Hematopoietic multipotent progenitor cell (in vitro differentiated cells): ENCODE measurements around the gene GATA2. TPM values are rescaled to one million over a fixed set of nuclear protein-coding genes. Genes with fewer than 3 reads are reported as not detected.

Experiments
- DNase-seq, 3 donors: peaks; one replicate each; pipeline ENCODE4 v3.0.0-alpha.2; 2011 to 2015; ENCODE audit warnings: low read depth in 2 of 3, low spot score in 2 of 3
- total RNA-seq: library from RNA; depleted of rRNA; stranded (reverse); fragments of >200 nt; gene quantifications from one replicate; pipeline ENCODE4 v1.2.3, GENCODE V29; 2012

GATA2 gene
- total RNA-seq, 1 donor, result 211 TPM

DNA sequence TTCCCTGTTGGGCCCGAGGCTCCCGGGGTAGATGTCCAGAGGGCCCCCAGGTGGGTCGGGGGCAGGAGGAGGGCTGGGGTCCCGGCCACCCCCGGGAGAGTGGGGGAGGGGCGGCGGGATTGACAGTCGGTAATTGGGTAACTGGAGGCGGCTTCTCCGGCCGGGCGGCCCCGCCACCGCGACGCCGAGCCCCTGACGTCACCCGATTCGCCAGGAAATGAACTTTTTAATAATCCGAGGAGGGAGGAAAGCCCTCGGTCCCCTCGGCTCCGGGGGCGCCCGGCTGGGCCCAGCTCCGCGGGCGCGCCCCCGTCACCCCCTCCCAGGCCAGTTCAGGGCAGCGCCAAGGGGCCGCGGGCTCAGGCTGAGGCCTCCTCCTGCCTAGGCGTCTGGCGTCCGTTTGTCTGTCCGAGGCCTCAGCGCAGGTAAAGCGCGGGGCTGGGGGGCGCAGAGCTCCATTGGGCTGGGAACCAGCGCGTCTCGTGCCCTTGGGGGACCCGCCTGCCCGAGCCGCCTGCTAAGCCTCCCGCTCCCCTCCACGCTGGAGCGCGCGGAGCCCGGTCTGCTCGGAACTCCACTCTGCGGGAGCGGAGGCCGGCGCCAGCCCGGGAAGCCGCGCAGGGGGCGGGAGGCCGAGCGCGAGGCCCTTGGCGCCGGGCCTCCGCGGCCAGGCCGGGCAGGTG lies 3.9 kb downstream of the GATA2 start:
- peak in 2 of 3 donors; percentile 77 to 79 for DNase-seq

DNA sequence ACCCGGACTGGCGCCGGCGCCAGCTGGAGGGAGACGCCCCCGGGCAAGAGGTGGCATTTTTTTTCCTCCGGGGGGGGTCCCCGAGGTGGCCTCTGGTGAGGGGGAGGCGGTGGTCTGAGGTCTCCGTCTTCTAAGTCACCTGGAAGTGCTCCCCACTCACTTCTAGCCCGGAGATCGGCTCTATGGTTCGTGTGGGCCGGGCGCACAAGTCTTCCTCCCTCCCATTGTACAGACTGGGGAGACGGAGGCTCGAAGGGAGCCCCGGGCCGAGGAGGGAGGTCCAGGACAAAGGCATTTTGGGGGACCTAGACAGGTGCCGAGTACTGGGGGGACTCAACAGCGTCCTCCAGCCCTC lies 4.4 kb downstream of the GATA2 start:
- no peak for DNase-seq

DNA sequence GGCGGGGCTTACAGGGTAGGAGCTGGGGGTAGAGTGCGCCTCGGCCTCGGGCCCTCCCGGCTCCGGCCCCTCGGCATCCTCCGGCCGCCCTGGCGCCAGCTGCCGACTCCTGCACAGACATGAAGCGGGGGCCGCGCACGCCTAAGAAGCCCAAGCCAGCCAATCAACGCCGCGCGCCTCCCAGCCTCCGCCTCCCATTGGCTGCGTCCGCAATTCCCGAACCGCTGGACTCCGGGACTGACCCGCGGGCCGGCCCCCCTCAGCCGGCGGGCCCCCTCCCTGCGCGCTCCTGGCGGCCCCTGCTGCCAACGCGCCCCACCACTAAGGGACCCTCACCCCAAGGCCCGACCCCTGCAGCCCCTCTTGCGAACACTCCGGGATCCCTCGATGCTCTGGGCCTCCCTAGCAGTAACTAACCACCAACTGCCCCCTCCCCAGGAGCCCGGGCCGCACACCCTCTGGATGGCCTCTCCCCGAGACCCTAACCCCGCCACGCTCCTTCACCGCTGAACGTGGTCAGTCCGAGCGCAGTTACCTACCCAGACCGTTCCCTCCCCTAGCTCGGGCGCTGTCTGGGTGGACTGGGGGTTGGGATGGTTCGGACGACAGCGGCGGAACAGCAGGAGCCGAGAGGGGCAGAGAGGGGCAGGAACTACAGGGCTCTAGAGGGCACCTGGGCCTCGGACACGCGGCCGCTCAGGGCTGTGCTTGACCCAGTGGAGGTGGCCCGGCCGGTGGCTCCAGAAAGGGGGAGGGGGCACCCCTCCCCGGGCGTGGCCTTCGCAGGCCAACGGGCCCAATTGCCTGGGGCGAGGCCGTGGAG lies 5.0 kb downstream of the GATA2 start:
- DNase-seq, result peak in 2 of 3 donors; percentile 70 to 73

DNA sequence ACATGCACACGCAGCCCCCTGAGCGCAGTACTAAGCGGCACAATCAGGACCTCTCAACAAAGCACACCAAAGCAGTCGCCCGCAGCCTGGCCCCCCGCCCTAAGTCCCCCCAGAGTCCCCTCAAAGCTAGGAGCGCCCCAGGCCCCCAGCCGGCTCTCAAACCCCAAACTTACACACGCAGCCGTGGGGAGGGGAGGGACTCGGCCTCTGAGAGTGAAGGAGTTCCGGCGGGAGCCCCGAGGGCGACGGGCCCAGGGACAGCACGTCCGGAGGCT lies 5.5 kb downstream of the GATA2 start:
- no peak for DNase-seq

GRCh38 chr3:128486681-128487537 lies 6.1 kb downstream of the GATA2 start:
- no peak for DNase-seq

- DNase-seq, result no peak
These were observed 6.8 kb downstream of the GATA2 start for GRCh38 chr3:128486205-128486628.

DNA sequence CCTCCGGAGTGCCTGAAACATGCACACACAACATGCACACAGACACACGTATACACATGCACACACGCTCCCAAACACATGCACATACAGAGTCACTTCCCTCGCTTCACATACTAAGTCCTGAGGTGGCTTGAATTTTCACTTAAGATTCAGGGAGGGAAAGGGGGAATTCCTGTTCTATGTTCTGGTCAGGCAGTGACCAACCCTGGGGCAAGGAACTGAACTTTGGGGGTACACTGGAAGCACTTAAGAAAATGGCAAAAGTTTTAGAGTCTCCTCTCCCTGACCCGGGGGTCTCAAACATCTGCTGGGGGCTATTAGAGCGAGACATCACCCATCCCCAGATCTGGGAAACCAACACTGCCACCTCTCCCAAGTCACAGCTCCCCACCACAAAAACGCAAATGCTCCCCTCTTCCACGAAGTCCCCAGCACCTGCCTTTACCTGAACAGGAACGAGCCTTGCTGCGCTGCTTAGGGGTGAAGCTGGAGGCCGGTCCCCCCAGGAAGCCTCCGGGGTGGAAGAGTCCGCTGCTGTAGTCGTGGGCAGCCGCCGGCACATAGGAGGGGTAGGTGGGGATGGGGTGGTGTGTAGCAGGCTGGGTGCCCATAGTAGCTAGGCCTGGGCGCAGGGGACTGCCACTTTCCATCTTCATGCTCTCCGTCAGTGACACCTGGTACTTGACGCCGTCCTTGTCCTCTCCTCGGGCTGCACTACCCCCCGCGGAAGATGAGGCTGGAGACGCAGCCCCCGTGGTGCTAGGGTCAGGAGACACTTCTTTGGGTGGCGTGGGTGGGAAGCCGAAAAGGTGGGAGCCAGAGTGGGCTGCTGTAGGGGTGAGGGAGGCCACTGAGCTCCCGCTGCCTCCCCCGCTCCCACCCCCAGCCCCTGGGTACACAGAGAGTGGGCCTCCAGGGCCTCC lies 7.5 kb downstream of the GATA2 start:
- no peak for DNase-seq

DNA sequence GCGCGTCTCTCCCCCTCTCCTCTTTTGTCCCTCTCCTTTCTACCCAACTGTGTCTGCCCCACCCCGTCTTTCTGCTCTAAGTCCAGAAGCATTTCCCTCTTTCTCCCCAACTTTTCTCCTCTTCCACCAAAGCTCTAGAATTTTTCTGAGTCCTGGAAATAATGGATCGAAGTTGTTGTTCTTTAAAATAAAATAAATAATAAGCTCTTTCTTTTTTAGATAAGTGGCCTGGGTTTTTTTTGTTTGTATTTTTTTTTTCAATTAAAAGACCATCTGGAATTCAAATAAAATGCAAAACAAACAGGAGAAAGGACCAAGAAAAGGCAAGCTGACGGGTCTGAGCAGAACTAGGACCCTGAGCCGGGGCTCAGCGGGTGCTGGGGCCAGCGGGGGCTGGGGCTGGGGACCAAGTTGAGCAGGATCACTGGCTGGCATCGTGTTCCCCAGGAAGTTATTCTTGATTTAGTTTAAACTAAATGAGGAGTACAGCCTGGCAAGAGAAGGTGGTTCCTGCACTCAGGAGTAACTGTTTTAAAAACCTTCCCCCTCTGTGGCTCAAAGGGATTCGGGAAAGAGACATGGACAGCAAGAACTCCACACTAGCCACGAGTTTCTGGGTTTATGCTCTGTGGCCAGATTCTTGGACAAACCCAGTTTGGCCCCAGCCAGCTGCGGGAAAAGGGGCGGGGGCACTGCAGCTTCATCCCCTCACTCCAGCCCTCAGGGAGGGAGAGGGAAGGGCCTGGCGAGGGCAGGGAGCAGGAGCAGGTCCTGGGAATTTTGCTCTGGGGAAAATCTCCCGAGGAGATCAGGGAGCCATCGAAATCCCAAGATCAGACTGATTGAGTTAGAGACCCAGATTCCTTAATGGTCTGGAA lies 8.4 kb downstream of the GATA2 start:
- DNase-seq, result no peak

GRCh38 chr3:128483657-128484403 lies 9.2 kb downstream of the GATA2 start:
- no peak for DNase-seq

- peak in 2 of 3 donors; percentile 97 to 99 for DNase-seq
These were observed 10.0 kb downstream of the GATA2 start for GRCh38 chr3:128482666-128483656.

- no peak for DNase-seq
These were observed 10.8 kb downstream of the GATA2 start for GRCh38 chr3:128482175-128482574.

- no peak for DNase-seq
These were observed 11.5 kb downstream of the GATA2 start for GRCh38 chr3:128481438-128481942.

DNA sequence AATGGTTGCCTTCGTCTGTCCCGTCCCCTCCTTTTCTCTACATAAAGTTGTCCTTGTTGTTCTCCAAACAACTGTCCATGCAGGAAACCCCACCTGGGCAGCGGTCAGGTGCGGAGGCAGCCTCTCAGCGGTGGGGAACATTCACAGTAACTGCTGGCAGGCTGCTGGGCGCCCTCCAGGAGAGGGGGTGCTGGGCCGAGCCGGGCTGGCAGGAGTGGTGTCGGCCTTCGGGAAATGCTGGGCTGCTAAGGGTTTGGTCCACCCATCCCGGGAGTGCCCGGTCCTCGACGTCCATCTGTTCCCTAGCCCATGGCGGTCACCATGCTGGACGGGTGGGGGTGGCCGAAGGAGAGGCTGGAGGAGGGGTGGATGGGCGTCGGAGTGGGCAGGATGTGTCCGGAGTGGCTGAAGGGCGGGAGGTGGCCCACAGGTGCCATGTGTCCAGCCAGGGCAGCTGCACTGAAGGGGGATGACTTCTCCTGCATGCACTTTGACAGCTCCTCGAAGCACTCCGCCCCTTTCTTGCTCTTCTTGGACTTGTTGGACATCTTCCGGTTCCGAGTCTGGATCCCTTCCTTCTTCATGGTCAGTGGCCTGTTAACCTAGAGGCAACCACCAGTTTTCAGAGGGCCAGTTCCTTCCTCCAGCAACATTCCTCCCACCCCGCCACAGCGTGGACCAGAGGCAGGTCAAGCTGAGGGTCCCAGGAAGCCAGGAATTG lies 12.1 kb downstream of the GATA2 start:
- no peak for DNase-seq

DNA sequence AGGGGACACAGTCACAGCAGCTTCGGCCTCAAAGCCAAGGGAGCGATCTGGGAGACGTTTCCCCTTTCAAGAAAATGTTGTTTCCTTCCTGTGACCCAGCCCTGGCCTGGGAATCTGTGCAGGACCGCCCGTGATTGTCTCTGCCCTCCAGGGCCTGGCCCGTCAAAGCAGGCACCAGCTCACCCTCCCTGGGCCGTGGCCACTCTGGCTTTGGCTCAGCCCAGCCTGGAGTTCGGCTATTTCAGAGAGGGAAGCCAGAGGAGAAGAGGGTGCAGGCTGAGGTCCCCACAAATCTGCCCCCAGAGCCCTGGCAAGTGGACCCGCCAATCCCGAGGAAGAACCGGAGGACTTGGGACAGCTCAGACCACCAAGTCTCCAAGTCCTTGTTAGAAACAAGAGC lies 12.7 kb downstream of the GATA2 start:
- DNase-seq, result no peak

DNA sequence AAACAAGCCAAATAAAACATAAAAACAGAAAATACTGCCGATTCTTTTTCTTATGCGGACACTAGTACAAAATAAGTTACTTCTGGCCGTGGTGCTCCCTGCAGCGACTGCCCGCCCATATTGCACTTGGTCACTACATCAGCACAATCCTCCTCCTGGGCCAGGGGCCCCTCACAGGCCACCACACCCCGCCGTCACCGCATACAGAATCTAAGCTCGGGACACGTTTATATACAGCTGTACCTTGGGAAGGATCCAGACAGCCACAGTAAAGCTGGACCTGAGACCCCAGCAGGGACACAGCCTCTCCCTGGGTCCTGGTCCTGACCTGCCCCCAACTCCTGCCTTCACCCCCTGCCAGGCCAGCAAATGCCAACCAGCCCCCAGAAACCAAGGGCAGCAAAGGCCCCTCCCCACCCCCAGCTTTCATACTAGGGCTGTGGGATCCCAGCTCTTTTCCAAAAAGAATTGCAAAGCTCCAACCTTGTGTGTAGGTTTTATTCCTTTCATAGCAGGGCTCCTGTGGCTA lies 13.4 kb downstream of the GATA2 start:
- DNase-seq, result no peak
